HG02588 (cell line): Measurements from ENCODE around the gene ADCY7.

Source experiments
- ATAC-seq: cut with Tn5 transposase; IDR thresholded peaks from one replicate; pipeline ENCODE4 v1.9.1; 2021; ENCODE audit warnings: mild to moderate bottlenecking, moderate library complexity; ENCODE audit not compliant: unreplicated experiment

ADCY7 gene

GRCh38 chr16:50310308-50311133, 44.2 kb downstream of the ADCY7 start:
- ATAC-seq, result no peak

GRCh38 chr16:50311134-50311528, 44.8 kb downstream of the ADCY7 start:
- ATAC-seq, result no peak

- no peak for ATAC-seq
Observed at GRCh38 chr16:50311891-50312501, 45.6 kb downstream of the ADCY7 start.

- no peak for ATAC-seq
Observed at GRCh38 chr16:50313596-50314478, 47.5 kb downstream of the ADCY7 start.

DNA sequence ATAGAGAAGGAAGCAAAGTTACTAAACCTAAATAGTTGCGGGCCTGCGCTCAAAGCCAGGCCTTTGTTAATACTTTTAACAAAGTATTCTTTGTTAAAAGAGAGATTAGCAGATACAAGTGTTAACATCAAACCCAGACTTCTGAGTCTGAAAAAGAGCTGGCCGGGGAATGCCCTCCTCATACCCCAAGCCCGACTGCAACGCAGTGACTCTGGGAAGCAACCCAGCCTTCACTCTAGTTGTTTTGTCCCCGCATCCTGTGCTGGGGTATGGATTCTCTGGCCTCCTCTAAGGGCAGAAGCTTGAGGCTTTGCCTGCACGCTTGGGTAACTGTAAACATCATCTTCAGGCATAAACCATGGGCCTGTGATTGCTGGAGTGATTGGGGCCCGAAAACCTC, 48.3 kb downstream of the ADCY7 start:
- no peak for ATAC-seq

- ATAC-seq, result no peak
Observed at GRCh38 chr16:50315346-50315997, 49.1 kb downstream of the ADCY7 start.

GRCh38 chr16:50316102-50316847, 49.9 kb downstream of the ADCY7 start:
- ATAC-seq, result no peak

- ATAC-seq, result no peak
Observed at GRCh38 chr16:50316848-50317630, 50.7 kb downstream of the ADCY7 start.

DNA sequence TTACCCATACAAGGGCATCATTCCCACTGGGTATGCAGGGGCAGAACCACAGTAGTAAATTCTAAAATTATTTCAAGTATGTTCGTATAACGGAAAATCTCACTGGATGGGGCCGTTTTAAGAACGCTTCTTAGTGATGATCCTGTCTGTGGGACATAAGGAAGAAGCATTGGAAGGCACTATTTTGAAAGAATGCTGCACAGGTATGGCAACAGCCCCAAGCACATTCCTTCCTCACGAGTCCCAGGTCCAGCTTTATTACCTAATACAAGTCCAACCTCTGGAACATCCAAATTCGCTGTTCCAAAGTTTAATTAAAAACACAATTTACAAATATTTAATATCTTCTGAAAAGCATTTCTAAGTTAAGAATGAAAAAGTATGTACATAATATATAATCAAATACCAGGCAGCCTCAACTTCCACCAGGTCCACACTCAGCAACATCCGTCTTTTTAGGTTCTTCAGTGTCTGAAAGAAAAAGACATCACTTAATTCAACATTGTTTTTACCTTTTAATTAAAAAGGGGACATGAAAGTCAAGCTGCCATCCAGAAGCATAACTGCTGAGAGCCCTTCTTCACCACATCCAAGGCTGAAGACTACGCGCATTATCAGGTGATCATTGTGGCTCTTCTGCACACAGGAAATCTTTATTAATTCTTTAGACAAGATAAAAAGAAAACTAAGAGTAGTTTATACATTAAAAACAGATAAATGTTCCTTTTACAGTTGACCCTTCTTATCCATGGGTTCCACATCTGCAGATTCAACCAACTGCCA, 52.6 kb downstream of the ADCY7 start:
- ATAC-seq, result no peak

DNA sequence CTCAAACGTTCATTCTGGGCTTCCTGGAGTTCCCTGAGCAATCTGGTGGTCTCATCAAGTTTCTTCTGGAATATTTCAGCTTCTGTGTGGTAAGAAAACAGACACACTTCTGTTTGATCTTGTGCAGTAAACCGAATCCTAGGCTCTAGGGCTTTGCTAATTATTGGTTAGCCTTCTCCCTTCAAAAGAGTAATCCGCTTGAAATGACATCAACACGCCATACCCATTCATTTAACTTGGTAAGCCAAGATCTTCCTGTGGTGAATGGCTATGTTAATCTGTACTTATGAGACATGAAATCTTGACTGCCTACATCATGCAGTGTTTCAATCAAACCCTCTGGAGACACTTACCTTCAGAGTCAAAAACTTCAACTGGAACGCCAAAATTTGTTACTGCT, 54.0 kb downstream of the ADCY7 start:
- no peak for ATAC-seq

GRCh38 chr16:50322333-50322732, 56.0 kb downstream of the ADCY7 start:
- no peak for ATAC-seq

GRCh38 chr16:50323335-50324011, 57.1 kb downstream of the ADCY7 start:
- no peak for ATAC-seq

GRCh38 chr16:50324345-50324744, 58.0 kb downstream of the ADCY7 start:
- ATAC-seq, result no peak

DNA sequence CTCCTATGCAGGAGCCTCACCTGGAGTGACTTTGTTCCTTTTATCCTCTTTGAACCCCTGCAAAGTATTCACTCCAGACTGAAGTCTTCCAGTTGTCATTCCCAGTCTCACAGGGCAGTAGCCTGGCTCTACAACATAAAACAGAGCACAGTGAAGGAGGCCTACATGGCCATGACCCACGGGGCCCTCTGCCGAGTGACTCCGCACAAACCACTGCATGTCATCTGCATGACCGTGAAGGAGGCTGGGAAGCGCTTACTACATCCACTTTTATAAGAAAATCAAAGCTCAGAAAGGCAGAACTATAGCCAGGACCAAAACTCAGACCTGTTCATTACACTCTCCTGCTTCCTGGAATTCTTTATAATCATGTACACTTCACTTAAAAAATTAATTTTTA, 59.9 kb downstream of the ADCY7 start:
- no peak for ATAC-seq

DNA sequence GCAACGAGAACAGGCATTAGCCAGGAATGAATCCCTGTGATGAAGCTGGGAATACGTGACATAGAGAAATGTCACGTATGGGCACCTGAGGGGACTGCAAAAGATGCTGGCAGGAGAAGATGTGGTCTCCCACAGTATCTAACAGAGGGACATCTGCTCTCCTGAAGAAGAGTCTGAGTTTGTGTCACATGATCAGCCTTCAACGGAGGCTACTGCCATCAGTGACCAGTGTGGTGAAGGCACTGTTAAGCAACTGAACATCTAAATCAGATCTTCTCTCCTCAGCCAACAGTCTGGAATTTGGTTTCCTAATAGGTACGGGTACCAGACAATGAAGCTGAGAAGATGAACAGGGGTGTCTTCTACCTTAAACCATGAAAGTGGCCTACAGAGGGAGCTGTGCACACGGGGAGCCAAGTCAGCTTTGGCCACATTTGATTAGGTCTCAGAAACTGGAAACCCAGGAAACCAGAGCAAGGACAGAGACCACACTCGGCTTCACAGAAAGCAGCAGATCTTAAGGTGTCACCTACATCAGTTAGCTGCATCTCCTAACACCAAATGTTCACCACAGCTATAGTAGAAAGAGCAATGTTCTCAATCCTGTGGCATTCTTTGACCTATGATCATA, 60.6 kb downstream of the ADCY7 start:
- peak; percentile 57 for ATAC-seq

- no peak for ATAC-seq
Observed at GRCh38 chr16:50329446-50330189, 63.3 kb downstream of the ADCY7 start.

- ATAC-seq, result no peak
Observed at GRCh38 chr16:50331570-50331969, 65.2 kb downstream of the ADCY7 start.
